ENCODE data around the gene ZNF562. TPM values are rescaled to one million over a fixed set of nuclear protein-coding genes. Genes with fewer than 3 reads are reported as not detected.
A peak's percentile ranks its signal among the peaks of the same experiment; 100 is the strongest.
"Not testable (repeated sequence)": the region's sequence is repeated elsewhere in the genome, so short reads cannot be mapped to it uniquely, and the experiment has no call there.

ZNF562 gene
- total RNA-seq, 1 experiment from 2014 or later, result 23.0 TPM

GRCh38 chr19:9705836-9706235 lies 30.9 kb upstream of the ZNF562 start:
- Histone ChIP-seq H3K9me3 (no peaks in the 10 kb centered on the region; the same call in 1 of the 2 replicates), H3K36me3 (ENCODE audit: control insufficient read depth, insufficient read depth, low read length) (no peaks in the 10 kb centered on the region), H3K27me3 (replicated peaks; ENCODE audit: control insufficient read depth, insufficient read depth, low read length) (no peaks in the 10 kb centered on the region), H3K4me3 (ENCODE audit: low read depth, low read length) (no peak overlapping the region), H3K4me1 (0 out of 2 replicates have a peak, but pooled peaks cover 5% of the 10 kb centered on the region)
- Mint-ChIP-seq H3K27me3 (ENCODE audit: insufficient read depth, unreplicated experiment) (no peaks in the 10 kb centered on the region), H3K9me3 (ENCODE audit: unreplicated experiment) (peaks cover 43% of the 10 kb centered on the region), H3K36me3 (ENCODE audit: insufficient read depth, unreplicated experiment) (no peaks in the 10 kb centered on the region), H3K4me1 (ENCODE audit: low read depth, unreplicated experiment) (no peaks in the 10 kb centered on the region), H3K27ac (ENCODE audit: unreplicated experiment) (no peak overlapping the region), H3K4me3 (ENCODE audit: unreplicated experiment) (no peak overlapping the region)
- intact Hi-C loops (cut with micrococcal nuclease; ENCODE audit: unreplicated experiment), result no loop called here
- DNase-seq, result no peak
- CTCF ChIA-PET, result no interaction called here
- POLR2A ChIA-PET, result no interaction called here
- no TSS peak for BruUV-seq (replicated peaks)
- TF ChIP-seq CTCF (IDR thresholded peaks at IDR 0.05; ENCODE audit: insufficient read depth in 1 of 2, low read depth in 1 of 2, low read length in 1 of 2, severe bottlenecking in 1 of 2, unreplicated experiment in 1 of 2), result no peak

GRCh38 chr19:9702186-9702585 lies 27.3 kb upstream of the ZNF562 start:
- no peaks in the 10 kb centered on the region for H3K27me3 Mint-ChIP-seq (ENCODE audit: insufficient read depth, unreplicated experiment)
- Histone ChIP-seq H3K4me3 (ENCODE audit: low read depth, low read length) (no peak overlapping the region), H3K4me1 (0 out of 2 replicates have a peak, but pooled peaks cover 5% of the 10 kb centered on the region), H3K9me3 (no peaks in the 10 kb centered on the region; the same call in none of the 2 replicates), H3K27me3 (replicated peaks; ENCODE audit: control insufficient read depth, insufficient read depth, low read length) (no peaks in the 10 kb centered on the region), H3K36me3 (ENCODE audit: control insufficient read depth, insufficient read depth, low read length) (no peaks in the 10 kb centered on the region)
- peak overlapping the region; percentile 59 for H3K27ac Mint-ChIP-seq (ENCODE audit: unreplicated experiment)
- intact Hi-C loops (cut with micrococcal nuclease; ENCODE audit: unreplicated experiment), result no loop called here
- DNase-seq, result peak; percentile 19 to 32
- no TSS peak for BruUV-seq (replicated peaks)
- TF ChIP-seq CTCF (IDR thresholded peaks at IDR 0.05; ENCODE audit: insufficient read depth in 1 of 2, low read depth in 1 of 2, low read length in 1 of 2, severe bottlenecking in 1 of 2, unreplicated experiment in 1 of 2), result no peak
- ChIA-PET POLR2A (no interaction called here), CTCF (no interaction called here)
- no peaks in the 10 kb centered on the region for H3K36me3 Mint-ChIP-seq (ENCODE audit: insufficient read depth, unreplicated experiment)
- no peak overlapping the region for H3K4me3 Mint-ChIP-seq (ENCODE audit: unreplicated experiment)
- H3K4me1 Mint-ChIP-seq (ENCODE audit: low read depth, unreplicated experiment), result no peaks in the 10 kb centered on the region
- H3K9me3 Mint-ChIP-seq (ENCODE audit: unreplicated experiment), result peaks cover 22% of the 10 kb centered on the region

- no peaks in the 10 kb centered on the region for H3K4me1 Mint-ChIP-seq (ENCODE audit: low read depth, unreplicated experiment)
- H3K36me3 Mint-ChIP-seq (ENCODE audit: insufficient read depth, unreplicated experiment), result no peaks in the 10 kb centered on the region
- H3K27ac Mint-ChIP-seq (ENCODE audit: unreplicated experiment), result no peak overlapping the region
- H3K27me3 Mint-ChIP-seq (ENCODE audit: insufficient read depth, unreplicated experiment), result no peaks in the 10 kb centered on the region
- ChIA-PET POLR2A (no interaction called here), CTCF (no interaction called here)
- no peak overlapping the region for H3K4me3 Mint-ChIP-seq (ENCODE audit: unreplicated experiment)
- DNase-seq, result no peak
- Histone ChIP-seq H3K27me3 (replicated peaks; ENCODE audit: control insufficient read depth, insufficient read depth, low read length) (no peaks in the 10 kb centered on the region), H3K9me3 (no peaks in the 10 kb centered on the region; the same call in none of the 2 replicates), H3K4me3 (ENCODE audit: low read depth, low read length) (no peak overlapping the region), H3K36me3 (ENCODE audit: control insufficient read depth, insufficient read depth, low read length) (no peaks in the 10 kb centered on the region), H3K4me1 (0 out of 2 replicates have a peak, but pooled peaks cover 5% of the 10 kb centered on the region)
- intact Hi-C loops (cut with micrococcal nuclease; ENCODE audit: unreplicated experiment), result no loop called here
- TF ChIP-seq CTCF (IDR thresholded peaks at IDR 0.05; ENCODE audit: insufficient read depth in 1 of 2, low read depth in 1 of 2, low read length in 1 of 2, severe bottlenecking in 1 of 2, unreplicated experiment in 1 of 2), result no peak
- BruUV-seq (replicated peaks), result no TSS peak
- peaks cover 22% of the 10 kb centered on the region for H3K9me3 Mint-ChIP-seq (ENCODE audit: unreplicated experiment)
Measured at GRCh38 chr19:9700229-9700981, 25.5 kb upstream of the ZNF562 start.

GRCh38 chr19:9690301-9690700 lies 15.4 kb upstream of the ZNF562 start:
- H3K27me3 Mint-ChIP-seq (ENCODE audit: insufficient read depth, unreplicated experiment); H3K4me1 Mint-ChIP-seq (ENCODE audit: low read depth, unreplicated experiment); H3K9me3 ChIP-seq; H3K4me3 Mint-ChIP-seq (ENCODE audit: unreplicated experiment); CTCF ChIA-PET; H3K27me3 ChIP-seq (replicated peaks; ENCODE audit: control insufficient read depth, insufficient read depth, low read length); POLR2A ChIA-PET; H3K36me3 ChIP-seq (ENCODE audit: control insufficient read depth, insufficient read depth, low read length); intact Hi-C loops (cut with micrococcal nuclease; ENCODE audit: unreplicated experiment); DNase-seq; H3K4me1 ChIP-seq; H3K4me3 ChIP-seq (ENCODE audit: low read depth, low read length); H3K27ac Mint-ChIP-seq (ENCODE audit: unreplicated experiment); BruUV-seq (replicated peaks); H3K36me3 Mint-ChIP-seq (ENCODE audit: insufficient read depth, unreplicated experiment): not testable (repeated sequence)
- peaks cover 29% of the 10 kb centered on the region for H3K9me3 Mint-ChIP-seq (ENCODE audit: unreplicated experiment)

- POLR2A ChIA-PET; H3K36me3 Mint-ChIP-seq (ENCODE audit: insufficient read depth, unreplicated experiment); H3K9me3 Mint-ChIP-seq (ENCODE audit: unreplicated experiment); H3K4me1 Mint-ChIP-seq (ENCODE audit: low read depth, unreplicated experiment); BruUV-seq (replicated peaks); H3K4me3 Mint-ChIP-seq (ENCODE audit: unreplicated experiment); H3K27ac Mint-ChIP-seq (ENCODE audit: unreplicated experiment); H3K27me3 ChIP-seq (replicated peaks; ENCODE audit: control insufficient read depth, insufficient read depth, low read length); H3K9me3 ChIP-seq; DNase-seq; H3K36me3 ChIP-seq (ENCODE audit: control insufficient read depth, insufficient read depth, low read length); H3K4me3 ChIP-seq (ENCODE audit: low read depth, low read length); H3K4me1 ChIP-seq; intact Hi-C loops (cut with micrococcal nuclease; ENCODE audit: unreplicated experiment); H3K27me3 Mint-ChIP-seq (ENCODE audit: insufficient read depth, unreplicated experiment); CTCF ChIA-PET: not testable (repeated sequence)
Measured at GRCh38 chr19:9679996-9680395, 5.1 kb upstream of the ZNF562 start.

Data from Caco-2 (cell line).